Keratinocyte (primary cell): Measurements from ENCODE around the gene CUZD1. TPM values are rescaled to one million over a fixed set of nuclear protein-coding genes. Genes with fewer than 3 reads are reported as not detected.

Experiments used
- DNase-seq: peaks from one replicate; pipeline ENCODE4 v3.0.0-alpha.2; 2011; ENCODE audit warnings: low read depth, missing footprints, low spot score
- FAIRE-seq: peaks from 2 replicates; lab custom pipeline; 2011; peaks lifted over from hg19 to GRCh38; lab: Jason Lieb, UNC
- H2AFZ ChIP-seq: 2 replicates; pipeline ENCODE4 v1.6.0; 2012; ENCODE audit warnings: low read length, control low read depth, inconsistent platforms; ENCODE audit not compliant: control insufficient read depth
- H3K27ac ChIP-seq: 2 replicates; pipeline ENCODE4 v1.5.1; 2011; ENCODE audit warnings: low read length; ENCODE audit not compliant: control insufficient read depth, insufficient read depth
- H3K27me3 ChIP-seq: 3 replicates; pipeline ENCODE4 v1.6.0; 2011; ENCODE audit warnings: low read length; ENCODE audit not compliant: control insufficient read depth, insufficient read depth; ENCODE audit errors: extremely low read depth
- H3K36me3 ChIP-seq, 2 experiments: 2 replicates in 1 of 2; 3 replicates in 1 of 2; pipeline ENCODE4 v1.5.1; 2011; ENCODE audit warnings: low read length in 2 of 2, mild to moderate bottlenecking in 1 of 2; ENCODE audit not compliant: control insufficient read depth in 2 of 2, insufficient read depth in 2 of 2; ENCODE audit errors: extremely low read depth in 1 of 2
- H3K4me1 ChIP-seq: 3 replicates; pipeline ENCODE4 v1.5.1; 2011; ENCODE audit warnings: low read length; ENCODE audit not compliant: control insufficient read depth, insufficient read depth; ENCODE audit errors: extremely low read depth
- H3K4me2 ChIP-seq: 3 replicates; pipeline ENCODE4 v1.6.0; 2011; ENCODE audit warnings: low read depth, low read length; ENCODE audit not compliant: control insufficient read depth, insufficient read depth; ENCODE audit errors: extremely low read depth
- H3K4me3 ChIP-seq, 3 experiments: fragments of 200-600 bp in 1 of 3; sonication (generic) in 1 of 3; 2 replicates in 2 of 3; 3 replicates in 1 of 3; pipeline ENCODE4 v1.5.1; 2011 to 2016; ENCODE audit warnings: low read length in 3 of 3, mild to moderate bottlenecking in 3 of 3, control low read depth in 2 of 3, inconsistent platforms in 1 of 3, low read depth in 1 of 3, mixed read lengths in 1 of 3, mixed run types in 1 of 3, moderate library complexity in 1 of 3; ENCODE audit not compliant: control insufficient read depth in 2 of 3, insufficient read depth in 2 of 3; ENCODE audit errors: extremely low read depth in 1 of 3
- H3K79me2 ChIP-seq: 2 replicates; pipeline ENCODE4 v1.6.0; 2012; ENCODE audit warnings: low read length; ENCODE audit not compliant: control insufficient read depth, insufficient read depth
- H3K9ac ChIP-seq: 3 replicates; pipeline ENCODE4 v1.6.0; 2011; ENCODE audit warnings: low read length; ENCODE audit not compliant: control insufficient read depth, insufficient read depth; ENCODE audit errors: extremely low read depth
- H3K9me1 ChIP-seq: 3 replicates; pipeline ENCODE4 v1.6.0; 2011; ENCODE audit warnings: low read length; ENCODE audit not compliant: control insufficient read depth, insufficient read depth; ENCODE audit errors: extremely low read depth
- H3K9me3 ChIP-seq: 2 replicates; pipeline ENCODE4 v1.5.1; 2012; ENCODE audit warnings: low read depth, low read length; ENCODE audit not compliant: control insufficient read depth
- H4K20me1 ChIP-seq: 3 replicates; pipeline ENCODE4 v1.6.0; 2011; ENCODE audit warnings: low read length; ENCODE audit not compliant: control insufficient read depth, insufficient read depth; ENCODE audit errors: extremely low read depth
- CTCF ChIP-seq, 3 experiments: IDR thresholded peaks in 1 of 3; conservative IDR thresholded peaks in 1 of 3; optimal IDR thresholded peaks in 1 of 3; 2 replicates in 2 of 3; 3 replicates in 1 of 3; pipeline versions ENCODE3 to v1.5.1; 2011; ENCODE audit warnings: low read length in 3 of 3, mild to moderate bottlenecking in 3 of 3, moderate library complexity in 2 of 3, control low read depth in 1 of 3, inconsistent platforms in 1 of 3; ENCODE audit not compliant: insufficient read depth in 2 of 3; ENCODE audit errors: extremely low read depth in 1 of 3
- EZH2 ChIP-seq: IDR thresholded peaks from one replicate; pipeline ENCODE4 v1.6.1; 2012; ENCODE audit warnings: inconsistent platforms, mild to moderate bottlenecking, low read length, moderate library complexity
- dilution Hi-C: fragments of 300-500 bp; cut with MboI; formaldehyde crosslinking; loops from one replicate; pipeline ENCODE4 v1.7.0; 2020; ENCODE audit warnings: low sequenced_read_pairs; ENCODE audit not compliant: extremely low pct_ligation_motif_present
- polyA plus RNA-seq, 5 experiments: library from polyadenylated mRNA; depleted of rRNA in 3 of 5; stranded (reverse) in 3 of 5; stranded (forward) in 1 of 5; unstranded in 1 of 5; fragments of >200 nt; gene quantifications; 1 replicate in 1 of 5; 2 replicates in 3 of 5; 3 replicates in 1 of 5; pipeline versions ENCODE4 v1.2.1 to v1.2.3, GENCODE V29; 2011 to 2012; ENCODE audit warnings: missing spikeins in 2 of 5, low read depth in 1 of 5, low replicate concordance in 1 of 5

Gene CUZD1
- polyA plus RNA-seq, 1 donor (not counting 4 experiments of a cell fraction or from before 2014, with no cell fraction given), result 0.93 TPM

- TF ChIP-seq EZH2 (no peak), CTCF (optimal IDR thresholded peaks at IDR 0.05 in 1 of 3, IDR thresholded peaks at IDR 0.05 in 1 of 3, conservative IDR thresholded peaks at IDR 0.05 in 1 of 3; ENCODE audit: extremely low read depth in 1 of 3, insufficient read depth in 2 of 3, low read length in 3 of 3) (no peak)
- dilution Hi-C loops, result no loop called here
- peaks cover 20% of the 10 kb centered on the region for H3K27me3 ChIP-seq
Measured at GRCh38 chr10:122822973-122823690, 22.5 kb downstream of the CUZD1 start.

GRCh38 chr10:122821808-122822207, 23.8 kb downstream of the CUZD1 start:
- Histone ChIP-seq H3K27ac (no peak overlapping the region), H3K4me1 (no peaks in the 10 kb centered on the region), H3K9me3 (no peaks in the 10 kb centered on the region), H4K20me1 (no peaks in the 10 kb centered on the region), H3K79me2 (no peaks in the 10 kb centered on the region), H3K4me3 (no peak overlapping the region), H3K4me2 (no peak overlapping the region), H3K9me1 (no peaks in the 10 kb centered on the region), H3K27me3 (peaks cover 22% of the 10 kb centered on the region), H3K36me3 (no peaks in the 10 kb centered on the region), H2AFZ (no peak overlapping the region), H3K9ac (no peak overlapping the region)
- dilution Hi-C loops, result no loop called here
- DNase-seq (no peak), FAIRE-seq (no peak)
- no peak for TF ChIP-seq EZH2
- no peak for TF ChIP-seq CTCF (optimal IDR thresholded peaks at IDR 0.05 in 1 of 3, IDR thresholded peaks at IDR 0.05 in 1 of 3, conservative IDR thresholded peaks at IDR 0.05 in 1 of 3; ENCODE audit: extremely low read depth in 1 of 3, insufficient read depth in 2 of 3, low read length in 3 of 3)

More at GRCh38 chr10:122822973-122823690, 22.5 kb downstream of the CUZD1 start:
- no peak for FAIRE-seq
- no peak overlapping the region for H2AFZ ChIP-seq
- H3K36me3 ChIP-seq, result no peaks in the 10 kb centered on the region
- no peaks in the 10 kb centered on the region for H3K9me1 ChIP-seq
- H3K79me2 ChIP-seq, result no peaks in the 10 kb centered on the region
- no peaks in the 10 kb centered on the region for H3K9me3 ChIP-seq
- no peak for DNase-seq
- no peaks in the 10 kb centered on the region for H3K4me1 ChIP-seq
- H3K4me2 ChIP-seq, result no peak overlapping the region
- H4K20me1 ChIP-seq, result no peaks in the 10 kb centered on the region
- no peak overlapping the region for H3K4me3 ChIP-seq
- H3K27ac ChIP-seq, result no peak overlapping the region
- no peak overlapping the region for H3K9ac ChIP-seq
